Measurements from ENCODE around the gene SCRT2.

SCRT2 gene

DNA sequence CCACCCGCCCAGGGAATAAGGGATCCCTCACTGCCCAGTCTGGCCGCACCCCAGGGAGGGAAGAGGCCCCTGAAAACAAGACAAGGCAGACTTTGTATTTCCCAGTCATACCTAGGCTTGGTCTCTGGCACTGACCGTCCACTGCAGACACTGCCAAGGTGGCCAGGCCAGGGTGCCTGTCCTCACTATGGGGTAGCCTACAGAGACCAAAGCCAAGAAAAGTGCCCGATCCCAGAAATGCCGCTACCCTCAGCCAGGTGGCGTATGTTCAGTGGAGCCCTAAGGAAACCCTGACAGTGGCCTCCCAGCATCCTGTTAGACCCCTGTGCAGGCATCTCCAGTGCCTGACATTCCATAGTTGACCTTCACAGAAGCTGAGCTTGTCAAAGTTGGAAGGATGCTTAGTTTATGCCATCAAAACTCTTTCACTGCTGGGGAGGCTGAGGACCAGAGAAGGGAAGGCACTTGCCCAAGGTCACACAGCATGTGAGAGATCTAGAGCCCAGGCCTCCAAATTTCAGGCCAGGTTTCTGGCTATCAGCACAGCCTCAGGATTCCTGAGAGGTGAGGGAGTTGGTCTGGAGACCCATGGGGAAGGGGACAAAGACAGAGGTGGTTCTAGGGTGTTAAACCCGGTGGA is 2.5 kb downstream of the SCRT2 start:
- DNase-seq, result no peak

DNA sequence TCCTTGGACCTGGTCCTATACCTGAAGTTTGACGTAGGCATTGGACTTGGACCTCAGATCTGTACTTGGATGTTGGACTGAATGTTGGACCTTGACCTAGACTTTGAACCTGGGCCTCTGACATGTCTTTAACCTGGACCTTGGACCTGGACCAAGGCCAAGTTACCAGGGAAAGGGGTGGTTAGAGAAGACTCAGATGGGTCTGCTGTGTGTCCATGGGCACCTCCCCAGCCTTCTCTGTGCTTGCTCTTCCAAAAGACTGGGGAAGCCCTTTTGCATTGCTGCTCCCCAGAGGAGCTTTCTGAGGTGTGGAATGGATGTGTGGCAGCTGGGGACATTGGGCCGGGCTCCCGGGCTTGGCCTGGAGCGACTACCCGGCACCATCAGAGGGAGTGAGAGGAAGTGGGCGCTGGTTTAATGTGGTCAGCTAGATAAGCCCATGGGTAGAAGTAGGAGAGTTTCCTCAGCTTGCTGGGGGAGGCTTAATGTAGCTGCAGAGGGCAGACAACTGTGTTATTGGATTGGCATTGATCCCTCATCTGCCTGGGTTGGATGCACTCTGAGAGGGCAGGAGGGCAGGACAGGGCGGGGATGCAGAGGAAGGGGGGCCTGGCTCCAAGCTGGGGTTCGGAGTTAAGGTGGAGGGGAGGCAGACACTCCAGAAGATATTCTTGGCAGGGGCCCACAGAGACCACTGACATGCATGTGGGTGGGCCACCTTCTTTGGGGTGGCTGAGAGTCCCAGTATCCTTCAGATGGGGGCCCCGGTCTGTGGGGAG is 4.2 kb downstream of the SCRT2 start:
- no peak for DNase-seq

DNA sequence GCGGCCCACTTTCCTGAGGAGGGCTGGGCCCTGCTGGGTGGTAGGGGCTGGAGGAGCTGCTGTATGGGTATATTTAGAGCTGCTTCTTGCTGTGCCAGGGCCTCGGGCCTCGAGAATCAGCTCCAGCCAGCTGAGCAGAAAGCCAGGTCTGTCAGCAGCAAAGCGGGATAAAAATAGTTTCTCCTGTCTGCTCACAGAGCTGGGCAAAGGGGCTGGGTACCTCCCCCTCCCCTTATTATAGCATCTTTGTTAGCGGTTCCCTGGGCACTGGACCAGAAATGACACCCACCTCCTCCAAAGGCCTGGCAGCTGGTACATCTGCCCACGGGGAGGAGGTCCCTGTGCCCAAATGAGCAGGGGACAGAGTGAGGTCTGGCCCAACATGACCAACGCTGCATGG is 6.0 kb downstream of the SCRT2 start:
- peak in 2 of 56 donors; percentile 12 to 15 for DNase-seq

DNA sequence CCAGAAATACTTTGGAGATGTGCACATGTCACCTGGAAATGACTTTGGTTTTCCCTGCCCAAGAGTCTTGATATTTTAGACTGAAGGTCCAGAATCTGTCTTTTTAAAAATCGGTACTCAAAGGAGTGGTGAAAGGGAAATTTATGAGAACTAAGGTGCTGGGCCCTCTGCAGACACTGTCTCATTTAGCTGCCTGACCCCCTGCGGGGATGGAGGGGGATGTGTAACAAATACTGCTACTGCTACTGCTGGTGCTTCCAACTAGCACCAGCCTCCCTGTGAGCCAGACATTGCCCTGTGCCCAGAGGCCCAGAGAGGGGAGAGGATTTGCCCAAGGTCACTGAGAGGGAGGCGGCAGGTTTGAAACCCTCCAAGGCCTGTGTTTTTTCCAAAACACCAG is 7.0 kb downstream of the SCRT2 start:
- no peak for DNase-seq

DNA sequence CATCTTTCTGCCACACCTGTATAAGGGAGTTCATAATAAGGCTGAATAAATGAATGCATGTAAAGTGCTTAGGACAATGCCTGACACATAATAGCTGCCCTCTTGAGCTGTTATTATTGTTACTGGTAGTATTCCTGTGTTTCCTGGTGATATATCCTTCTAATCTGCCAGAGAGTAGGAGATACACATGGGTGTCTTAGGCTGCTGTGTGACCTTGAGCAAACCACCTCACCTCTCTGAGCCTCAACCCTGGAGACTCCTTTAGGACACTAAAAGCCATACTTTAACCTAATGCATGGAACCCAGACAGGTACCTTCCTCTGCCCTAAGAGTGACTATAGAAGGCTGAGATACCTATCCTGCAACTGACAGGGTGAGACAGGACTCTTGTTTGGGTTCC is 7.6 kb downstream of the SCRT2 start:
- DNase-seq, result no peak

DNA sequence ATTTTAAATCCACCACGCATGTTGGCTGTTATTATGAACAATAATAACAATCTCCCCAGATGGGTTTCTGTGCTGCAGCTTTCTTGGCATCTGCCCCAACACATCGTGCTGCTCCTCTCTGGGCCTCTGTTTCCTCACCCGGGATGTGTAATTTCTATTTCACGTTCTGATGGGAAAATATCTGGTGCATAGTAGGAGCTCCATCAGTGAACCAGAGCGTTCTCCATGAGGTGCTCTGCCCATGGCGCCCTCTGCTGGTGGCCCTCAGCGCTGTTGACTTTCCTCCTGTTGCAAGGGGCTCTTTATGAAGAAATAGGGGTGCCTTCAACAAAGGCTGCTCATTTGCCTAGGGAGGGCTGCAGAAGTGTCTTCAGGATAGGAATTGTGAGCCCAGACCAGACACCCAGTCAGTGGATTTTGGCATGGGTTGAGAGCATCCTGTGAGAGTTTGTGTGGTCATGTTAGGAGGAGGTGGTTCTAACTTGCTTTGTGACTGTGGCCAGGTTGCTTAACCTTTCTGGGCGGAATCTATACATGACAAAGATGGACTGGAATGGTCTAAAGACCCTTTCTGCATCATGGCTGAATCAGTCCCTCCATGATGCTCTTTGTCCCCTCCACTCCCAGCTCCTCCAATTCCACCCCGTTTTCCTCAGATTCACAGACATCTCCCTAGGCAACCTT is 8.1 kb downstream of the SCRT2 start:
- DNase-seq, result peak in 10 of 56 donors; percentile 5 to 70 (median 22)

DNA sequence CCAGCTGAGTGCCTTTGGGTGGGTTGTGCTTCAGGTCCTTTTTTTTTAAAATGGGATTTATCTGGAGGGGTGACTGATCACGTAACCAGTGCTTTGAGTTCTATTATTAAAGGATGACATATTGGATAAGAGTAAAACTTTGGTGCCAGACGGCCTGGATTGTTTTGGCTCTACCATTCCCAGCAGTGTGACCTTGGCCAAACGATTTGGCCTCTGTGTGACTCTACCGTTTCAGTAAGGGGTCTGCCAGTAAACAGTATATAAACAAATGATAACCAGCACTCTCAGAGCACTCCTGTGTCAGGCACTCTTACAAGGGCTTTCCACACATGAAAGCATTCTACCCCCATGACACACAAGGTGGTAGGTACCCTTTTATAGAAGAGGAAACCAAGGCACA is 8.7 kb downstream of the SCRT2 start:
- DNase-seq, result no peak

DNA sequence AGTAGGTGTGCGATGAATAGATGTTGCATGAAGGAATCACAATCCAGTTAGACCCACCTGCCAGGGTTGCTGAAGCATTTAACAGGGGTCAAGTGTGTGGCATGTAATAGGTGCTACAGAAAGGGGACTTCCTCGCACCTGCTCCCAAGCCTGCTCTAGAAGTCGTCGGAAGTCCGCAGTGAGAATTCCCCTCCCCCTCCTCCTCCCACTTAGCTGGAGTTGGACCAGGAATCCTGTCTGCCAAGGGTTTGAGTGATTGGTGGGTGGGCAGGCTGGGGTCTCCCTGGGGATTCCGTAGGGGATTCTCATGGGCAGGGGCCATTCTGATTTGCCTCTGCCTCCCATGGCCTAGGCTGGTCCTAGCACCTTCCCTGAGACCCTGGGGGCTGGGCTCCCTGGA is 10.3 kb downstream of the SCRT2 start:
- no peak for DNase-seq

DNA sequence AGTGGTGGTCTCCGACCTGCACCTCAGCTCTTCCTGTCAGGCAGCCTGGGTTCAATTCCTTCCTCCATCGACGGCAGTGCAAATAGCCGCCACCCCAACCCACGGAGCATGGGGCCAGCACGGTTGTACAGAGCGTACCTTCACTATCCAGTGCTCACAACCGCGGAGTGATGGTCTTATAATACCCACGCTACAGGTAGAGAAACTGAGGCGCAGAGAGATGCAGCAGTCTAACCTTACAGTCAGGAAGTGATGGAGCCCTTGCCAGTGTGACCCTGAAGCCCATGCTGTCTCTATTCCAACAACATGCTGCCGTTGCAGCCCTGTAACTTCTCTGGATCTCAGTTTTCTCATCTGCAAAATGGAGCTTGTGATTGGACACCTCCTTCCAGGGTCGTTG is 11.0 kb downstream of the SCRT2 start:
- no peak for DNase-seq

DNA sequence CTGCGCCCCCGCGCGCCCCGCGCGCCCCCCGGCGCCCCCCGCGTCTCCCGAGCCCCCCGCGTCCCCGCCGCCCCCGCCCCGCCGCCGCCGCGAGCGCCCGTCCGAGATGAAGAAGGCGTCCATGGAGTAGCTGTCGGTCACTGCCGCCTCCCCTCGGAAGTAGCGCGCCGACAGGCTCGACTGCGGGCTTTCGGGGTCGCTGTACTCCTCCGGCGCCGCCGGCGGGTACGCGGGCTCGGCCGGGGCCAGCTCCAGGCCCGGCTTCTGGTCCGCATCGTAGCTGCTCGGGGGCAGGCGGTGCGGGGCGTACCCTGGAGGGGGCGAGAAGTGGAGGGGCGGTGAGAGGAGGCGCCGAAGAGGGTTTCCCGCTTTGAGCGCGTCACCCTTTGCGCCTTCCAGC is 11.5 kb downstream of the SCRT2 start:
- DNase-seq, result no peak

DNA sequence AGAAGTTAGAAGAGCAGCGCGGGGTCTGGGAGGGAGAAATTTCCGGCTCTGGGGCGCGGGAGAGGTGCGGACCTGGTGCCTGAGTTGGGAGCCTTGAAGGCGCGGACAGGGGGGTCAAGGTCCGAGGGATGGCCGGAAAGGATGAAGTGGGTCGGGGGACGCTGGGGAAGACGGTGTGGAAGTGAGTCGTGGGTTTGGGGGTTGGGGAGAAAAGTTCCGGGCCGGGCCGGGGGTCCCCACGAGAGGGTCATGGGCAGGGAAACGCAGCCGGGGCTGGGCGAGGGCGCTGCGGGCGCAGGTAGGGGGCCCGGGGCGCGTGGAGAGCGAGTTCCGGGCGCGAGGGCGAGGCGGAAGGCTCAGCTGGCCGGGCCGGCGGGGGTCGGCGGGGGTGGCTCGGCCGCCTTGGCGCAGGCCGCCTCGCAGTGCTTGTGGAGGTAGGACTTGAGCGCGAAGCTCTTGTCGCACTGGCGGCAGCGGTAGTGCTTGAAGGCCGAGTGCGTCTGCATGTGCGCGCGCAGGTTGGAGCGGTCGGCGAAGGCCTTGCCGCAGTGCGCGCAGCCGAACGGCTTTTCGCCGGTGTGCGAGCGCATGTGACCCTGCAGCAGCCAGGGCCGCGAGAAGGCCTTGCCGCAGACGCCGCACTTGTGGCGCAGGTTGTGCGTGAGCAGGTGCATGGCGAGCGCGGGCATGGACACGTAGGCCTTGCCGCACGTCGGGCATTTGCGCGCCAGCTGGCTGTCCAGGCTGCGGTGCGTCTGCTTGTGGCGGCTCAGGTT is 12.1 kb downstream of the SCRT2 start:
- no peak for DNase-seq

DNA sequence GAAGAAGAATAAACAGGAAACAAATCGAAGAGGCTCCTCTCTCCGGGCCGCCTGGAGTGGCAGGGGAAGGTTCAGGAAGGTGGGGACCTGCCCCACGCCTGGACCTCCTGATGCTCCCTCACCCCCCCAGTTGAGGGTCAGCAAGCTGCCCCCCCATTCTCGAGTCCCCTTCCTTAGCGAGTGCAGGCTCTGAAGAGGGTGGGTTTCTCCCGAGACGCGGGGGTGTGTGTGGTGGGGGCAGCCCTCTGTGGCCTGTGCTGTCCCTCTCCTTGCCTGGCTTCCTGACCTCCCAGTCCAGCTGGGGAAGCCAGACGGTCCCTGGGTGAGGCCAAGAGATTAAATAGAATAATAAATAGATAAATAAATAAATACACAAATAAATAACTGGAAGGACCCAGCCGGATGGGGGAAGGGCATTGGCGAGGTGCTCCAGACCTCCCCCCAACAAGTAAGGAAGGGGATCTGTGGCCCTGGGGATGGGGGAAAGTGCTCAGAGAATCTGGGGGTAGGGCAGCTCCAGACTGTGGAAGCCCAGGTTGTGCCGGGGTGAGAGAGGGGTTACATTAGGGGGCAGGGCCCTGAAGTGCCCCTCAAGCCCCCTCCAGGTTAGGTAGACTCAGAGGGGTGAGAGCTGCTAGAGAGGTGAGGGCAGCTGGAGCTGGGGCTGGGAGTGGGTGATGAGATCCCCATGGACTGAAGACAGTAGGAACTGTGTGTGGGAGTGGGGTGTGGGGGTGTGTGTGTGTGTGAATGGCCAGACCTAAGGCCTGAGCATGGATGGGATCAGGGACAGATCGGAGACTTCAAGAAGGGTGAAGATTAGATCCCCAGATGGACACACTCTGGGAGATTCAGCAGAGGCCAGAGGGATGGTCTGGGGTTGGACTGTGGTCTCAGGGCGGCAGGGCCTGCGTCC is 13.1 kb downstream of the SCRT2 start:
- DNase-seq, result no peak

DNA sequence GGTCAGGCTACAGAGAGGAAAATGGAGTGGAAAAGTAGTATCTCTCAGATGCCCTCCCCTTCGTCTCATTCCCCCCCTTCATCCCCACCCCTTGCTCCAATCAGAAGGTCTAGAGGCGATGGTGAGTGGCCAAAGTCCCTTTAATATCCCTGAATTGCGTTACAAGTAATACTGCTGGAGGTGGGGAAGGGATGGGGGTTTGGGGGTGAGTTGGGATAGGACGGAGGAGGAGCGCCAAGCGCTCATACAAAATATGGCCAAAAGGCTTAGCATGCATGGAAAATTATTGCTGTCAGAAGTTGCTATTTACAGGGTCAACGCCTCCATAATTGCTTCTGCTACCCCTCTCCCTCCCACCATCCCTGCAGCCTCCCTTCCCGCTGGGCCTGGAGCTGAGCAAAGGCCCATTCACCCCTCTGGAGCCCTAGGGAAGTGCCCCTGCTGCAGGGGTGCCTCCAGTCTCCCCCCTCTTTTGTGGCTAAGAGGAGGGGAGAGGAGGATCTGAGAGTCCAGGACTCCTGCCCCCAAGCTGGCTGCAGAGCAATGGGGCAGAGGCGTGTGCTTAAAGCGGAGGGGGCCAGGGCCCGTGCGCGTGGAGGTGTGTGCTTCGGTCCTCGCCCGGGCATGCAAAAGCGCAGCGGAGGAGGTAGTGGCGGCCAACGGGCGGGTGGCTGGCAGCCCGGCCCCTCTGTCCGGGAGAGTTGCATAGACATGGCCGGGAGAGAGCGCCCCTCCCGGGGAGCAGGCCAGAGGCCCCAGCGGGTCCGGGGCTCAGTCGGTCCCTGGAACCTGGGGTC is 13.9 kb downstream of the SCRT2 start:
- no peak for DNase-seq

DNA sequence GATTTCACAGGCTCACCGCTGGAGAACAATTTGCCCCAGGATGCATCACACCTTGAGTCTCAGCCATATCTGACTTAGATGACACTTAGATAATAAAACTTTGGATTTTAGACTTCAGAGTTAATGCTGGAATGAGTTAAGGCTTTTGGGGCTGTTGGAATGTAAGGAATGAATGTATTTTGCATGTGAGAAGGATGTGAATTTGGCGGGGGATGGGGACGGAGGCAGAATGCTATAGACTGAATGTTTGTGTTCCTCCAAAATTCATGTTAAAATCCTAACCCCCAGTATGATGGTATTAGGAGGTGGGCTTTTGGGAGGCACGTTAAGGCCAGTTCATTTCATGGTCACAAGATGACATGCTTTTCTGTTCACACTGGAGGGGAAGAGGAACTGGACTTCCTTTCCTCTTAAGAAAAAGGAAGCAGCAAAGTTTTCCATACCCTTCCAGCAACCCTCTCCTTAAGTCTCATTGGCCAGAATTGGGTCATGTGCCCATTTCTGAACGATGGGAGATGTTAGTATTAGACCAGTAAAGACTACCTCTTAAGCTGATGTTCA is 16.8 kb downstream of the SCRT2 start:
- no peak for DNase-seq

DNA sequence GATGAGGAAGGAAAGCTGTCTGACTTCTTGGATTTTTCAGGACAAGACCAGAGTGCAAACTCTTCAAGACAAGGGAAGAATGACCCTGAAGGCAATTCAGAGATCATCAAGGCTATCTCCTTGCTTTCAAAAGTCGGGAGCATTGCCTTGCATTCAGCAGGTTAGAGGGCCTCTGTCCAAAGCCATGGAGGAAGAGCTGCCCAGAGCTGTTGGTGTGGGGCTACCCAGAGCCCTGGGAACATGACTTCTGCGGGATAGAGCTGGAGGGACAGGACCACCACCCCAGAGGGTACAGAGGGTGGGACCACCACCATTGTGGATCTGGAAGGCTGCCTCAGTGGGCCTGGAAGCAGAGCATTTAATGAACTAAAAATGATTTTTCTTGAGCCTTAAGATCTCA is 17.4 kb downstream of the SCRT2 start:
- DNase-seq, result no peak

DNA sequence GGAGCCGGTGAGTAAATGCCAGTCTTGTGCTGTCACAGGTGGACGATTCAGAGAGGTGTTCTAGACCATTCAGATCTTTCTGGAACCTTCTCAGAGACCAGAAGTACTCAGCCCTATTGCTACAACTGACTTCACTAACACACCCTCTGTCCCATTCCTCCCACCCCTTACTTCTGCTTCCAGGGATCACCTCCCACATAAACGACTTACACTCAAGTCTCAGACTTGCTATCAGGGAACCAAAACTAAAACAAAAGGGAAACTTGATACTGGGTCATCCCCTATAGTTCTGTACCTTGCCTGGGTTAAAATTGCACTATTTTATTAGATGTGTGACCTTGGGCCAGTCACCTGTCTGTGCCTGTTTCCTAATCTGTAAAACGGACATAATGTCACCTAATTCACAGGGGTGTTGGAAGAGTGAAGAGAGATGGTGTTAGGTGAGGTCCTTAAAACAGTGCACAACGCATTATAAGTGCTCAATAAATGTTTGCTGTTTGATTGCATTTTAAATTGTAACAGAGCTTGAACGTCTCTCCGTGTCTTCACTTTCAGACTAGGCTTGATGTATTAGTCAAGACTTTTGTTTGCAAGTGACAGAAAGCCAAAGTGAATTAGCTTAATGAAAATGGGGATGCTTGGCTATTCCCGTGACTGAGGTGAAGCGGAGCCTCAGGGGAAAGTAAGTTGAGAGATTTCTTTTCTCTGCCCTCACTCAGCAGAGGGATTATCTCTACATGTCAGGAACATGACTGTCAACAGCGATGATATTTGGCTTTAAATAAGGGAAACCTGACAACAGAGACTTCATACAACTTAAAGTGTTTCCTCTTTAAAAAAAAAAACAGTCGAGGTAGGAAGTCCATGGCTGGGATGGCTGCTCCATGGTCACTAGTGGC is 19.6 kb downstream of the SCRT2 start:
- DNase-seq, result no peak

DNA sequence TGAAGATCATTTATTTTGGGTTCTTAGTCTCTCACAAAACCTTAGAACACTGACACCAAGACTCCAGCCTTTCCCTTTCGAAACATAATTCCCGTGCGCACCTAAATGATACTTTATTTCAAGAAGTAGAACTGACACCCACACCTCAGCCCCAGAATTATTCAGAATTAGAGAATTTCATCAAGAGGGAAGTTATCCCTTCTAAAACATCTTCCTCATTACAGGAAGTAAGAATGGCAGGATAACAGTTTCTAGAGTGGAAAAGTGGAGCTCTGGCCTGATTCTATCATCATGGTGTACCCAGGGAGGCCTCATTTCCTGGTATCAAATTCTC is 21.2 kb downstream of the SCRT2 start:
- DNase-seq, result no peak

DNA sequence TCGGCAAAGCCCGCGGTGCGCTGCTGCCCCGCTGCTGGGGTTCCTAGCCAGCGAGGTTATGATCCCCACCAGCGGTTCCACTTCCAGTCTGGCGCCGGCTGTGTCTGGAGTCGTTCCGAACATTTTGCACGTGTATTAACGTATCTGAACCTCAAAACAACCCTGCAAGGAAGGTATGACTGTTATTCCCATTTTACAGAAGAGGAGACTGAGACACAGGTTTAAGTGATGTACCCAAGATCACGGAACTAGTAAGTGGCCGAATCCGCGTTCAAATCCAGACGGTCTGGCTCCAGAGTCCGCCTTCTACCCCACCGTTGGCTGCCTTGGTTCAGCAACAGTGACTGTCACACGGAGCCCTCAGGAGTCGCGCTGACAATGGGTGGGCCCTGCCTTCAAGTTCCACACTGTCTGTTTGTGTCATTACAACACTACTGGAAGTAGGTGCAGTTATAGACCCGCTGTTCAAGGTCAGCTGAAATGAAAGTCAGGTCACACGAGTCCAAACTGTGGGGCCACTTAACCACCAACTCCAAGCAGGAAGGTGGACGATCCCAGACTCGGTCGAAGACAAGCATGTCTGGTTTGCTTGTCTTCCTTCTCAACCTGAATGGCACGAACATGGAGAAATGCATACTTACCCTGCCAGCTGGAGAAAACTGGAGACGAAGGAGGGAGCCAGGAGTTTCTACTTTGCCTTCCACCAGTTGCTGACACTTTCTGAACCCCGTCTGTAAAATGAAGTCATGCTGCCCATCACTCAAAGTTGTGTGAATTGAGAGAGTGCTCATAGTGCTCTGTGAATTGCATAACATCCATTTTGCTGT is 21.8 kb downstream of the SCRT2 start:
- DNase-seq, result no peak
